Right lobe of liver (tissue), 6 donors: ENCODE measurements around the gene CDH23. TPM values are rescaled to one million over a fixed set of nuclear protein-coding genes. Genes with fewer than 3 reads are reported as not detected.

Experiments
- ATAC-seq, 4 donors: fragments of 200-7000 bp; cut with Tn5 transposase; one replicate each; pipeline ENCODE4 v1.9.1; 2020; ENCODE audit warnings: mild to moderate bottlenecking in 4 of 4, moderate library complexity in 4 of 4
- DNase-seq, 3 donors: peaks; one replicate each; pipeline ENCODE4 v3.0.0-alpha.2; 2020
- H3K27ac ChIP-seq, 3 donors: fragments of 200-600 bp; one replicate each; pipeline ENCODE4 v1.8.0; 2022
- H3K27me3 ChIP-seq, 2 donors: fragments of 200-600 bp; one replicate each; pipeline ENCODE4 v1.8.0; 2022
- H3K36me3 ChIP-seq, 4 donors: fragments of 200-600 bp; sonication (generic) in 1 of 4; one replicate each; pipeline versions ENCODE4 v1.5.1 to v1.8.0; 2017 to 2022; ENCODE audit warnings: control low read depth in 1 of 4
- H3K4me1 ChIP-seq, 4 donors: fragments of 200-600 bp; sonication (generic) in 1 of 4; one replicate each; pipeline versions ENCODE4 v1.5.1 to v1.8.0; 2017 to 2022; ENCODE audit warnings: control low read depth in 1 of 4
- H3K4me3 ChIP-seq, 3 donors: fragments of 200-600 bp; one replicate each; pipeline ENCODE4 v1.8.0; 2022
- H3K9me3 ChIP-seq, 4 donors: fragments of 200-600 bp; sonication (generic) in 1 of 4; one replicate each; pipeline versions ENCODE4 v1.5.1 to v1.8.0; 2017 to 2022; ENCODE audit warnings: control low read depth in 1 of 4
- POLR2A ChIP-seq: fragments of 450-650 bp; IDR thresholded peaks from one replicate; pipeline ENCODE4 v1.6.1; 2017; ENCODE audit warnings: antibody characterized with exemption, mild to moderate bottlenecking
- WGBS: methylation state at CpG from one replicate; pipeline ENCODE4 v1.1.6; 2018; ENCODE audit warnings: low coverage, low lambda C conversion rate; ENCODE audit not compliant: insufficient coverage; ENCODE audit errors: missing lambda C conversion rate; 5-methylcytosine and 5-hydroxymethylcytosine counted together
- intact Hi-C, 2 donors: fragments of 100-400 bp; cut with DNase I; formaldehyde crosslinking; loops; one replicate each; pipeline versions ENCODE4 v1.11.2 to v1.14.1; 2022
- total RNA-seq, 6 experiments: library from RNA; depleted of rRNA in 2 of 6; stranded (reverse); fragments of >200 nt in 2 of 6; fragmentation: NEBNext Ultra II Directional in 3 of 6; extraction: Animal tissue kit (Norgen Biotek cat#: 25700) in 3 of 6; gene quantifications; one replicate each; pipeline versions ENCODE4 v1.1.0 to v1.2.4, GENCODE V29; 2016 to 2023
- TF ChIP-seq, protein P1 (sequence below), 4 donors: fragments of 200-600 bp in 3 of 4; fragments of 450-650 bp in 1 of 4; IDR thresholded peaks; one replicate each; pipeline versions ENCODE4 v1.5.1 to v1.8.0; 2016 to 2022; ENCODE audit warnings: antibody characterized with exemption in 4 of 4, mild to moderate bottlenecking in 2 of 4
- donor health status: DM: no; HTN: yes; CAD: no.
- donor health status: DM: no; HTN: no; CAD: no.
- donor health status: DM: no; HTN: no; CAD: no.
- donor health status: DM: no; HTN: yes; CAD: no.
- donor health status: DM: no; HTN: yes; CAD: no.

CDH23 gene
- total RNA-seq, 6 experiments from 2014 or later: 3.3 to 19.7 (median 6.3) TPM

DNA sequence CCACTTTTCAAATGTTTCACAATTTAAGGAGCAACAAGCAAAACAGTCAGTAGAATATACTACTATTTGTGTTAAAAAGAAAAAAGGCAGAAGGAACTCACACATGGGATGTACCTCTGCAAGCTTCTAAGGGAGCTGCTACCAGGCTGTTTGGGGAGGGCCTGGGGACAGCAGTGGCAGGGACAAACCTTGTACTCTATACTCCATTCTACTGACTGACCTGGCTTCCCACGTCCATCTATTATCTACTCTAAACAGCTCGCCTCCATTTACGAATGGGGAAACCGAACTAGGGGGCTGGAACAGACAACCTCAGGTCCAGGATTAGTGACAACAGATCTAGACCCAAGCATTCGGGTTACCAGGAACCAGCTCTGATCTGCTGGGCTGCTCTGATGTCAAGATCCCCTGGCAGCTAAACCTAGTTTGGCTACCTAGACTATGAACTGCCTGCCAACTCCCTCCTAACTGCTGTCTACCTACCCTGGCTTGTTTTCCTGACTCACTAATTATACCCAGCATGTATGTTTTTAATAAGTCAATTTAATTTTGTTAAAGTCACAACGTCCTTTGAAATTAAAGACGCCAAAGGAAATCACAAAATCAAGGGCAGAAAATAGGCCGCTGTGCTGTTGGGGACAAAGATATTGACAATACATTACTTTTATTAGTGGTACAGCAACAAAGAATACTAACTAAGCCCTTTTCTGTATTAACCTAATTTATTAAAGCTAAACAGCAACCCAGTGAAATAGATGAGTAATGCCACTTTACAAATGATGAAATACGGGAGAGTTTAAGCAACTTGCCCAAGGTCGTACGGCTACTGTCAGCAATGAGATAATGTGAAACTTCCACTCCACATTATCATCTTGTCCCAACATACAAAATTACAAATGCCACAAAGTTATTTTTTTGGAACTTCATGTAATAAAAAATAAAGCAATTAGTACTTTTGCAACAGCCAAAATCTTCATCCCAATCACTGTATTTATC is 449.0 kb downstream of the CDH23 start:
- H3K4me1 ChIP-seq: peaks cover 0 to 68% (median 14%) of the 10 kb centered on the region in 4 donors
- no peaks in the 10 kb centered on the region for H3K27me3 ChIP-seq
- intact Hi-C loops: no loop called here
- WGBS: 34% methylated on average over 7 of the region's 11 CpGs
- ATAC-seq (peak; percentile 45 to 59 (median 55)), DNase-seq (no peak)
- H3K36me3 ChIP-seq: no peaks in the 10 kb centered on the region
- peak overlapping the region in 2 of 3 donors; percentile 45 to 60 for H3K27ac ChIP-seq
- TF ChIP-seq, protein P1, sequence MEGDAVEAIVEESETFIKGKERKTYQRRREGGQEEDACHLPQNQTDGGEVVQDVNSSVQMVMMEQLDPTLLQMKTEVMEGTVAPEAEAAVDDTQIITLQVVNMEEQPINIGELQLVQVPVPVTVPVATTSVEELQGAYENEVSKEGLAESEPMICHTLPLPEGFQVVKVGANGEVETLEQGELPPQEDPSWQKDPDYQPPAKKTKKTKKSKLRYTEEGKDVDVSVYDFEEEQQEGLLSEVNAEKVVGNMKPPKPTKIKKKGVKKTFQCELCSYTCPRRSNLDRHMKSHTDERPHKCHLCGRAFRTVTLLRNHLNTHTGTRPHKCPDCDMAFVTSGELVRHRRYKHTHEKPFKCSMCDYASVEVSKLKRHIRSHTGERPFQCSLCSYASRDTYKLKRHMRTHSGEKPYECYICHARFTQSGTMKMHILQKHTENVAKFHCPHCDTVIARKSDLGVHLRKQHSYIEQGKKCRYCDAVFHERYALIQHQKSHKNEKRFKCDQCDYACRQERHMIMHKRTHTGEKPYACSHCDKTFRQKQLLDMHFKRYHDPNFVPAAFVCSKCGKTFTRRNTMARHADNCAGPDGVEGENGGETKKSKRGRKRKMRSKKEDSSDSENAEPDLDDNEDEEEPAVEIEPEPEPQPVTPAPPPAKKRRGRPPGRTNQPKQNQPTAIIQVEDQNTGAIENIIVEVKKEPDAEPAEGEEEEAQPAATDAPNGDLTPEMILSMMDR (IDR thresholded peaks at IDR 0.05): no peak
- TF ChIP-seq POLR2A: no peak
- H3K4me3 ChIP-seq: no peak overlapping the region
- no peaks in the 10 kb centered on the region for H3K9me3 ChIP-seq

DNA sequence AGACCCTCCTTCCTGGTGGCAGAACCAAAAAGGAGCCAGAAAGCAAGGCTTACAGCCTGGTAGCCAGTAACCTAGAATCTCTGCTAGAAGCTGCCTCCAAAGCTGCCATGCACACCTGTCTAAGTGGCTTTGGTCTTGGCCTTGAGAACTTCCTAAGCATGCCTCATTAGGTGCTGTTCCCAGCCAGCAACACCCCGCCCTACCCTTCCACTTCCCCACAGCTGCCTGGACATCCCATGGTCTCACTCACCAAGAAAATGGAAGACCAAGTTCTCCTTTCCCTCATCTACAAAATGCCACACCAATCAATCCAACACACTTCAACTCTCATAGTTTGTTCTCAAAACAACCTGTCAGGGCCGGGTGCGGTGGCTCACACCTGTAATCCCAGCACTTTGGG is 450.1 kb downstream of the CDH23 start:
- no CpG with 5 or more reads among the region's 3 CpGs for WGBS
- TF ChIP-seq, protein P1 (IDR thresholded peaks at IDR 0.05): no peak
- no peak for TF ChIP-seq POLR2A
- Histone ChIP-seq H3K4me1 (peaks cover 0 to 63% (median 14%) of the 10 kb centered on the region in 4 donors), H3K27ac (peak overlapping the region in 2 of 3 donors; percentile 35 to 45), H3K4me3 (no peak overlapping the region), H3K9me3 (no peaks in the 10 kb centered on the region), H3K36me3 (no peaks in the 10 kb centered on the region), H3K27me3 (no peaks in the 10 kb centered on the region)
- intact Hi-C loops: no loop called here
- no peak for DNase-seq
- ATAC-seq: no peak

DNA sequence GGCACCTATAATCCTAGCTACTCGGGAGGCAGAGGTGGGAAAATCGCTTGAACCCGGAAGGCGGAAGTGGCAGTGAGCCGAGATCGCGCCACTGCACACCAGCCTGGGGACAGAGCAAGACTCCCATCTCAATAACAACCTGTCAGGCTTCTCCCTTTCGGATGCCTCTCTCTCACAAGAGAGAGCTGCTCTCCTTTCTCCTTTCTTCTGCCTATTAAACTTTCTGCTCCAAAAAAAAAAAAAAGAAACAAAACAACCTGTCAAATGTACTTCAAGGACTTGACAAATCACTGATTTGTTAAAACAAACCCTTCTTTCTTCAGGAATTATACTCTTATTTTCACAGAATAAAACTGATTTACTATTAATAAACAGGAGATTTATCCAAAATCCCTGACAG is 450.7 kb downstream of the CDH23 start:
- Histone ChIP-seq H3K27ac (peak overlapping the region in 2 of 3 donors; percentile 7 to 45), H3K4me1 (peaks cover 0 to 59% (median 14%) of the 10 kb centered on the region in 4 donors), H3K36me3 (no peaks in the 10 kb centered on the region), H3K27me3 (no peaks in the 10 kb centered on the region), H3K4me3 (no peak overlapping the region), H3K9me3 (no peaks in the 10 kb centered on the region)
- ATAC-seq (no peak), DNase-seq (no peak)
- WGBS: 67% methylated on average over 7 of the region's 8 CpGs
- TF ChIP-seq, protein P1 (IDR thresholded peaks at IDR 0.05): no peak
- TF ChIP-seq POLR2A: no peak
- intact Hi-C loops: no loop called here

DNA sequence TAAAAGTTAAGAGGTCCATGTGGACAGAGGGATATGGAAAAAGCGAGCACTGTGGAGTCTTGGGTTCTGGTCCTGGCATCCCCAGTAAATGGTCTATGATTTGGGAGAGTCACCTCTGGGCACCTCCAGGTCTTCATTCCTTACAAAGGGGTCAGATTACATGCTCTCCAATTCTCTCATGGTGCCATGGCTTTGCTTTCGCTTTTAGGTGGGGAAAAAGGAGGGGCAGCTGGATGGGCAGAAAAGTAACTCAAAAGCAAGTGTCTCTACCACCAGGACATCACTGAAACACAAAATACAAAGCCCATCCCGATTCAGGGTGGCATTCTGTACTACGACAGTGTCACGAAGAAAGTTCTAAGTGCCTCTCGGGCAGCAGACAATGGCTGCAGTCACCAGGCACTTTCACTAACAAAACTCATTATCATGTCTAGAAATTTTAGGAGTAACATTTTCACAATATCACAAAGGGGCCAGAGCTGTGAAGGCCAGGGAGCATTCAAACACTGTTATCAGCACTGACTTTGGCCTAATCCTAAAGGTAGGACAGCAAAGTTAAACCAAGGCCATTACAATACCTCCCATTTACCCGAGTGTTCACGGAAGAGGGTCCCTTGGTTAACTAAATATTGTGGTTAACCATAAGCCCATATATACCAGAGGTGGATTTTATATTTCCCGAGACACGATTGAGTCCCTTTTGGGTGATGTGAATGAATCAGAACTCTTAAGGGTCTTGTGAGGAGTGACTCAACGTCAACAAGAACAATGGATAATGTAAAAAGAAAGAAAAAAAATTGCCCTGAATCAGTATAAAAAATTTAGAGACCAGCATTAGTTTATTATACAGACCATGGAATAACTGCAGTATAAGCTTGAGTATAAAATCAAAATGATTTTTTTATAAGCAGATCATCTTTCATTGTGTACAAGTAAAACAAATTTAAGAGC is 451.9 kb downstream of the CDH23 start:
- peaks cover 0 to 49% (median 12%) of the 10 kb centered on the region in 4 donors for H3K4me1 ChIP-seq
- H3K4me3 ChIP-seq: peak overlapping the region in 2 of 3 donors; percentile 91 to 93

More for the DNA sequence above, 451.9 kb downstream of the CDH23 start:
- ATAC-seq (no peak), DNase-seq (no peak)
- WGBS: 55% methylated on average over 9 of the region's 11 CpGs
- Histone ChIP-seq H3K27ac (peak overlapping the region in 2 of 3 donors; percentile 98), H3K27me3 (no peaks in the 10 kb centered on the region), H3K9me3 (no peaks in the 10 kb centered on the region), H3K36me3 (no peaks in the 10 kb centered on the region)
- TF ChIP-seq, protein P1 (IDR thresholded peaks at IDR 0.05): no peak
- no peak for TF ChIP-seq POLR2A
- intact Hi-C loops: no loop called here
